Stomach (tissue), 9 donors: ENCODE measurements around the gene TNK1. TPM values are rescaled to one million over a fixed set of nuclear protein-coding genes. Genes with fewer than 3 reads are reported as not detected.

ENCODE experiments used
- DNase-seq, 2 donors: peaks; one replicate each; pipeline versions ENCODE4 v3.0.0 to v3.0.0-alpha.2; 2013 to 2019
- H3K27ac ChIP-seq, 5 donors: fragments of 200-600 bp in 4 of 5; sonication (generic) in 4 of 5; one replicate each; pipeline ENCODE4 v1.5.1; 2013 to 2019; ENCODE audit warnings: mild to moderate bottlenecking in 1 of 5, moderate library complexity in 1 of 5
- H3K27me3 ChIP-seq, 3 donors: fragments of 200-600 bp; sonication (generic); one replicate each; pipeline ENCODE4 v1.5.1; 2017 to 2019; ENCODE audit warnings: mixed run types in 1 of 3
- H3K36me3 ChIP-seq, 4 donors: fragments of 200-600 bp; sonication (generic); 1 replicate in 3 of 4; 2 replicates in 1 of 4; pipeline ENCODE4 v1.5.1; 2016 to 2019
- H3K4me1 ChIP-seq, 4 donors: fragments of 200-600 bp; sonication (generic); one replicate each; pipeline ENCODE4 v1.5.1; 2016 to 2019
- H3K4me3 ChIP-seq, 4 donors: fragments of 200-600 bp; sonication (generic) in 3 of 4; one replicate each; pipeline ENCODE4 v1.5.1; 2016 to 2019; ENCODE audit warnings: mild to moderate bottlenecking in 1 of 4
- H3K9me3 ChIP-seq, 4 donors: fragments of 200-600 bp; sonication (generic); one replicate each; pipeline ENCODE4 v1.5.1; 2016 to 2019
- CTCF ChIP-seq, 7 experiments: fragments of 450-650 bp in 4 of 7; fragments of 200-600 bp in 3 of 7; sonication (generic) in 3 of 7; IDR thresholded peaks; one replicate each; pipeline ENCODE4 v1.5.1; 2016 to 2019; ENCODE audit warnings: antibody characterized with exemption in 7 of 7, control low read depth in 2 of 7, mild to moderate bottlenecking in 1 of 7
- EP300 ChIP-seq: sonication (generic); formaldehyde crosslinking; IDR thresholded peaks from one replicate; pipeline ENCODE4 v1.6.1; 2017; ENCODE audit warnings: antibody characterized with exemption
- POLR2A ChIP-seq, 4 donors: fragments of 450-650 bp; IDR thresholded peaks; one replicate each; pipeline ENCODE4 v1.6.1; 2016; ENCODE audit warnings: antibody characterized with exemption in 4 of 4, control low read depth in 2 of 4, mild to moderate bottlenecking in 1 of 4, moderate library complexity in 1 of 4
- POLR2AphosphoS5 ChIP-seq, 3 donors: sonication (generic); formaldehyde crosslinking; IDR thresholded peaks; one replicate each; pipeline ENCODE4 v1.6.1; 2016; ENCODE audit warnings: antibody characterized with exemption in 3 of 3
- WGBS, 5 donors: extraction: QIAGEN DNeasy Blood & Tissue Kit in 3 of 5; methylation state at CpG; one replicate each; pipeline versions ENCODE4 v1.1.5 to v1.1.7; 2013 to 2018; 5-methylcytosine and 5-hydroxymethylcytosine counted together
- intact Hi-C: fragments of 100-400 bp; cut with DNase I; formaldehyde crosslinking; loops from one replicate; pipeline ENCODE4 v1.15.1; 2023; ENCODE audit warnings: low total_unique reads
- polyA plus RNA-seq, 3 donors: library from polyadenylated mRNA; stranded (reverse); fragments of 200-250 nt; gene quantifications; one replicate each; pipeline ENCODE4 v1.2.3, GENCODE V29; 2013
- total RNA-seq, 5 donors: library from RNA; depleted of rRNA; stranded (reverse); fragments of >200 nt; gene quantifications; one replicate each; pipeline versions ENCODE4 v1.1.0 to v1.2.3, GENCODE V29; 2014 to 2016
- donor health status: healthy with polysubstance abuse.
- donor health status: Bipolar disorder and iron deficiency.
- donor health status: healthy.

TNK1 gene
- total and polyA plus RNA-seq, 8 donors = 5.7 to 37.1 (median 10.4) TPM

- whole genome bisulfite sequencing, 5 donors = 46 to 71% (median 59%) methylated on average over 4 of the region's 4 CpGs
- no peaks in the 10 kb centered on the region for H3K27me3 ChIP-seq
- no peak overlapping the region for H3K27ac ChIP-seq
- no peak overlapping the region for H3K4me3 ChIP-seq
- intact Hi-C loops = loop anchor here (10.0 kb wide), 1 partner anchor 59 kb away; no protein-coding TSS in a partner anchor
- H3K4me1 ChIP-seq = no peaks in the 10 kb centered on the region
- no peaks in the 10 kb centered on the region for H3K36me3 ChIP-seq
- no peaks in the 10 kb centered on the region for H3K9me3 ChIP-seq
- TF ChIP-seq CTCF (IDR thresholded peaks at IDR 0.05) = no peak
- TF ChIP-seq POLR2A (IDR thresholded peaks at IDR 0.05) = no peak
- no peak for TF ChIP-seq POLR2AphosphoS5 (IDR thresholded peaks at IDR 0.05)
- no peak for TF ChIP-seq EP300
- peak in 1 of 2 donors; percentile 43 for DNase-seq
Observed at GRCh38 chr17:7423679-7424078, 42.8 kb downstream of the TNK1 start.

- Histone ChIP-seq H3K4me3 (no peak within 1 kb of the TSS), H3K9me3 (no peaks in the 10 kb centered on the region), H3K27me3 (no peaks in the 10 kb centered on the region), H3K36me3 (no peaks in the 10 kb centered on the region), H3K27ac (no peak within 1 kb of the TSS), H3K4me1 (no peaks in the 10 kb centered on the region)
- no peak for DNase-seq
- 47 to 83% (median 57%) methylated on average over 6 to 7 of the region's 7 CpGs for WGBS, 5 donors
- intact Hi-C loops = loop anchor here (10.0 kb wide), 1 partner anchor 61 kb away; no protein-coding TSS in a partner anchor
- TF ChIP-seq EP300 (no peak), POLR2A (IDR thresholded peaks at IDR 0.05) (no peak), CTCF (IDR thresholded peaks at IDR 0.05) (no peak), POLR2AphosphoS5 (IDR thresholded peaks at IDR 0.05) (no peak)
Observed at GRCh38 chr17:7425316-7425715, 44.4 kb downstream of the TNK1 start, which contains the start of gene SPEM2. Gene SPEM2, plus strand, starts transcription at chr17:7425616. Its CDS starts 73 bp downstream, at chr17:7425689.

- Histone ChIP-seq H3K27ac (no peak overlapping the region), H3K27me3 (no peaks in the 10 kb centered on the region), H3K4me1 (no peaks in the 10 kb centered on the region), H3K36me3 (no peaks in the 10 kb centered on the region), H3K9me3 (no peaks in the 10 kb centered on the region), H3K4me3 (no peak overlapping the region)
- TF ChIP-seq POLR2AphosphoS5 (IDR thresholded peaks at IDR 0.05) = no peak
- TF ChIP-seq CTCF (IDR thresholded peaks at IDR 0.05) = no peak
- no peak for TF ChIP-seq POLR2A (IDR thresholded peaks at IDR 0.05)
- TF ChIP-seq EP300 = no peak
- intact Hi-C loops = loop anchor here (10.0 kb wide), 1 partner anchor 61 kb away; no protein-coding TSS in a partner anchor
- 79 to 91% (median 85%) methylated on average over 7 to 8 of the region's 8 CpGs for WGBS, 5 donors
- DNase-seq = no peak
Observed at GRCh38 chr17:7425756-7426155, 44.9 kb downstream of the TNK1 start.

GRCh38 chr17:7426203-7426863, 45.4 kb downstream of the TNK1 start:
- Histone ChIP-seq H3K4me1 (no peaks in the 10 kb centered on the region), H3K36me3 (no peaks in the 10 kb centered on the region), H3K4me3 (no peak overlapping the region), H3K9me3 (no peaks in the 10 kb centered on the region), H3K27ac (no peak overlapping the region), H3K27me3 (no peaks in the 10 kb centered on the region)
- no peak for TF ChIP-seq EP300
- intact Hi-C loops = loop anchor here (10.0 kb wide), 1 partner anchor 62 kb away; no protein-coding TSS in a partner anchor
- no peak for DNase-seq
- WGBS, 5 donors = 89 to 94% (median 93%) methylated on average over 28 to 33 of the region's 33 CpGs
